Esophagus squamous epithelium (tissue), 4 donors: ENCODE results near the gene MEGF6.

Source experiments
- POLR2A ChIP-seq, 4 donors: fragments of 450-650 bp; IDR thresholded peaks; one replicate each; pipeline ENCODE4 v1.6.1; 2017; ENCODE audit warnings: antibody characterized with exemption in 4 of 4, mild to moderate bottlenecking in 4 of 4, moderate library complexity in 3 of 4
- TF ChIP-seq, protein P1 (sequence below), 6 experiments: fragments of 450-650 bp in 4 of 6; fragments of 200-600 bp in 2 of 6; sonication (generic) in 2 of 6; IDR thresholded peaks; one replicate each; pipeline ENCODE4 v1.5.1; 2016 to 2019; ENCODE audit warnings: antibody characterized with exemption in 6 of 6, mild to moderate bottlenecking in 4 of 6, moderate library complexity in 4 of 6

GRCh38 chr1:3540876-3541275 lies 70.4 kb downstream of the MEGF6 start:
- no peak for TF ChIP-seq POLR2A (IDR thresholded peaks at IDR 0.05)
- TF ChIP-seq, protein P1, sequence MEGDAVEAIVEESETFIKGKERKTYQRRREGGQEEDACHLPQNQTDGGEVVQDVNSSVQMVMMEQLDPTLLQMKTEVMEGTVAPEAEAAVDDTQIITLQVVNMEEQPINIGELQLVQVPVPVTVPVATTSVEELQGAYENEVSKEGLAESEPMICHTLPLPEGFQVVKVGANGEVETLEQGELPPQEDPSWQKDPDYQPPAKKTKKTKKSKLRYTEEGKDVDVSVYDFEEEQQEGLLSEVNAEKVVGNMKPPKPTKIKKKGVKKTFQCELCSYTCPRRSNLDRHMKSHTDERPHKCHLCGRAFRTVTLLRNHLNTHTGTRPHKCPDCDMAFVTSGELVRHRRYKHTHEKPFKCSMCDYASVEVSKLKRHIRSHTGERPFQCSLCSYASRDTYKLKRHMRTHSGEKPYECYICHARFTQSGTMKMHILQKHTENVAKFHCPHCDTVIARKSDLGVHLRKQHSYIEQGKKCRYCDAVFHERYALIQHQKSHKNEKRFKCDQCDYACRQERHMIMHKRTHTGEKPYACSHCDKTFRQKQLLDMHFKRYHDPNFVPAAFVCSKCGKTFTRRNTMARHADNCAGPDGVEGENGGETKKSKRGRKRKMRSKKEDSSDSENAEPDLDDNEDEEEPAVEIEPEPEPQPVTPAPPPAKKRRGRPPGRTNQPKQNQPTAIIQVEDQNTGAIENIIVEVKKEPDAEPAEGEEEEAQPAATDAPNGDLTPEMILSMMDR (IDR thresholded peaks at IDR 0.05), result no peak
